Nephron (organoid): ENCODE data around the gene EPS15.

Source experiments
- H3K27ac Mint-ChIP-seq, 3 experiments: 2 replicates each; pipeline ENCODE4 v1.8.0; 2020; ENCODE audit warnings: mixed read lengths in 3 of 3, mild to moderate bottlenecking in 2 of 3, moderate library complexity in 1 of 3
- H3K27me3 Mint-ChIP-seq: 2 replicates; pipeline ENCODE4 v1.8.0; 2021; ENCODE audit warnings: low read depth, mild to moderate bottlenecking, moderate library complexity, mixed read lengths
- H3K36me3 Mint-ChIP-seq: 2 replicates; pipeline ENCODE4 v1.8.0; 2020; ENCODE audit warnings: low read depth, mixed read lengths
- H3K4me1 Mint-ChIP-seq: 2 replicates; pipeline ENCODE4 v1.8.0; 2020; ENCODE audit warnings: mixed read lengths
- H3K4me3 Mint-ChIP-seq, 3 experiments: 2 replicates each; pipeline ENCODE4 v1.8.0; 2020; ENCODE audit warnings: mild to moderate bottlenecking in 3 of 3, mixed read lengths in 3 of 3, moderate library complexity in 2 of 3
- H3K9me3 Mint-ChIP-seq: 2 replicates; pipeline ENCODE4 v1.8.0; 2020; ENCODE audit warnings: mixed read lengths
- TF ChIP-seq, protein P1 (sequence below), 3 experiments: fragments of 200-600 bp; sonication (generic); IDR thresholded peaks; one replicate each; pipeline ENCODE4 v1.5.0; 2021; ENCODE audit warnings: antibody characterized with exemption in 3 of 3; ENCODE audit not compliant: unreplicated experiment in 3 of 3

EPS15 gene

DNA sequence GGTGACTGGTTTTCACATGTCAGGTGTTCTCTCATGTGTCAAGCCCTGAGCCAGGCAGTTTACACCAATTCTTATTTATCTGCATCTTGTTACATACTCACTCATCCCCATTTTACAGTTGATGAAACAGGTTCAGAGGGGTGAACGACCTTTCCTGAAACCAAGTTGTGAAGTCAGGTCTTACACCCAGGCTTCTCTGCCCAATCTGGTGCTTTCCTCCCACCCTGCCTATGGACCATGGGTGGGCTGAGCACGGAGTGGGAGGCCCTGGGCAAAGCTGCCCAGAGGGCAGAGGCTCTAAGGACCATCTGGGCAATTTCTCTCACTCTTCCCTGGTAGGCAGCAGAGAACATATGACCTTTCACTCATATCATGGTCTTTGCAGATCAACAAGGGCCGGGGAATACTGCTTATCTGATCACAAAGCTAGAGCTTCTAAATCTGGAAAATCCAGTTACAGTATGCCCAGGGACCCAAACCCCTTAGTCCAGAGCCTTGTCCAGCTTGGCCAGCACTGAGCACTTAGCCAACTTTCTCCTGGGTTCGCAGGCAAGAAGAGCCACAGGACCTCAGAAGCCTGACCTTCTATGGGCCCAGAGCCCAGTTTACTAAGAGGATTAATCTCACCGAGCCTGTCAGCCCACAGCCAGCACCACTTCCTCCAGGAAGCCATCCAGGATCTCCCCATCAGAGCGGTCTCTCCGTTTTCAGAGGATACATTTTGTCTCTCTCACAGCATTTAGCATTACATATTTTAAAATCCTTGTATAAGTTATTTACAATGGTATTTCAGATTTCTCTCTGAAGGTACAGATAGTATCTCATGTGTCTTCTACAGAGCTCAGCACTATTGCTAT, 172.8 kb downstream of the EPS15 start:
- Mint-ChIP-seq H3K4me1 (no peaks in the 10 kb centered on the region), H3K4me3 (no peak overlapping the region), H3K27ac (no peak overlapping the region), H3K36me3 (no peaks in the 10 kb centered on the region), H3K9me3 (no peaks in the 10 kb centered on the region), H3K27me3 (peaks cover 60% of the 10 kb centered on the region)
- TF ChIP-seq, protein P1, sequence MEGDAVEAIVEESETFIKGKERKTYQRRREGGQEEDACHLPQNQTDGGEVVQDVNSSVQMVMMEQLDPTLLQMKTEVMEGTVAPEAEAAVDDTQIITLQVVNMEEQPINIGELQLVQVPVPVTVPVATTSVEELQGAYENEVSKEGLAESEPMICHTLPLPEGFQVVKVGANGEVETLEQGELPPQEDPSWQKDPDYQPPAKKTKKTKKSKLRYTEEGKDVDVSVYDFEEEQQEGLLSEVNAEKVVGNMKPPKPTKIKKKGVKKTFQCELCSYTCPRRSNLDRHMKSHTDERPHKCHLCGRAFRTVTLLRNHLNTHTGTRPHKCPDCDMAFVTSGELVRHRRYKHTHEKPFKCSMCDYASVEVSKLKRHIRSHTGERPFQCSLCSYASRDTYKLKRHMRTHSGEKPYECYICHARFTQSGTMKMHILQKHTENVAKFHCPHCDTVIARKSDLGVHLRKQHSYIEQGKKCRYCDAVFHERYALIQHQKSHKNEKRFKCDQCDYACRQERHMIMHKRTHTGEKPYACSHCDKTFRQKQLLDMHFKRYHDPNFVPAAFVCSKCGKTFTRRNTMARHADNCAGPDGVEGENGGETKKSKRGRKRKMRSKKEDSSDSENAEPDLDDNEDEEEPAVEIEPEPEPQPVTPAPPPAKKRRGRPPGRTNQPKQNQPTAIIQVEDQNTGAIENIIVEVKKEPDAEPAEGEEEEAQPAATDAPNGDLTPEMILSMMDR (IDR thresholded peaks at IDR 0.05; ENCODE audit: unreplicated experiment in 3 of 3), result no peak

DNA sequence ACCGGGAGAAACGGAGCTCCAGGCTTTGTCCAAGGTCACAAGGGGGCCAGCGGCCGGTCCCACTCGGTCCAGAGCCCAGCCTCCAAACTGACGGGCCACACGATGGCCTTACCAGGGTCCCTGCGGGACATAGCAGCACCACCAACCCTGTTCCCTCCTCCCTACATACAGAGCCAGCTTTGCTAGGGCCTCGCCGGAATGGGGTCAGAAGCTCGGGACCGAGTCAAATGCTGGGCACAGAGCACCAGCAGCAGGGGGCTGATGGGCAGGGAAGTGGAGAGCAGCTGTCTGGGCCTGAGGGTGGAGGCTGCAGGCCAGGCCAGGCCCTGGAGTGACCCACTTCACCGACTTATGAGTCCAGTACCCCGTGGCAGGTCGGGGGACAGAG, 173.8 kb downstream of the EPS15 start:
- no peaks in the 10 kb centered on the region for H3K36me3 Mint-ChIP-seq
- no peak overlapping the region for H3K27ac Mint-ChIP-seq
- TF ChIP-seq, protein P1 (IDR thresholded peaks at IDR 0.05; ENCODE audit: unreplicated experiment in 3 of 3), result no peak
- no peak overlapping the region for H3K4me3 Mint-ChIP-seq
- peaks cover 67% of the 10 kb centered on the region for H3K27me3 Mint-ChIP-seq
- no peaks in the 10 kb centered on the region for H3K4me1 Mint-ChIP-seq
- H3K9me3 Mint-ChIP-seq, result no peaks in the 10 kb centered on the region

DNA sequence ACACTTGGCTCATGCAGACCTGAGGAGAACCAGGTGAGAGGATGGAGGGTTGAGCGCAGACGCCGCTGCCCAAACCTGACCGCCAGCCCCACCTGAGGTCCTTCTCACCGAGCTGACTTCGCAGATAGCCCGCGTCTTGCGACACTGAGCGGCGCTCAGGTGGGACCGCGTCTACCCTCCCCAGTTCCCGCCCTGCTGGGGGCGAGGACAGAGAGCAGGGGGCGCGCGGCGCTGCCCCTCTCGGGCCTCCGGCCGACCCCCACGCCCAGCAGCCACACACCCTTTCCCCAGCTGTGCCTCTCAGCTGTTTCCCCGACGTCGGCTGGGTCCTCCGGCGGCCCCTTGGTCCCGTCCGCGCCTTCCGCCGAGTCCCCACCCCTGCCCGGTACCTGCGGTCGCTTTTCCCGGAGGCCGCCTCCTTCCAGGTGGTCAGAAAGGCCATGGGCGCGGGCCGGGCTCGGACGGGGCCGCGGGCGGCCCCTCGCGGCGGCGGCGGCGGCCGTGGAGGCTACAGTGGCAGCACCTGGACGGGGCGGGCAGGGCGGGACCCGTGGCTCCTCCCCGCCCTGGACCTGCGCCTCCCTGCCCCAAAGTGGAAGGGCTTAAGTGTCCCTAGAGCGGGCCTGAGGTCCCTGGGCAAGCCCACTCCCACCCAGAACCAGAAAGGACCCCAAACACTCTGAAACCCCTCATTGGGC, 174.3 kb downstream of the EPS15 start:
- H3K27ac Mint-ChIP-seq, result no peak overlapping the region

DNA sequence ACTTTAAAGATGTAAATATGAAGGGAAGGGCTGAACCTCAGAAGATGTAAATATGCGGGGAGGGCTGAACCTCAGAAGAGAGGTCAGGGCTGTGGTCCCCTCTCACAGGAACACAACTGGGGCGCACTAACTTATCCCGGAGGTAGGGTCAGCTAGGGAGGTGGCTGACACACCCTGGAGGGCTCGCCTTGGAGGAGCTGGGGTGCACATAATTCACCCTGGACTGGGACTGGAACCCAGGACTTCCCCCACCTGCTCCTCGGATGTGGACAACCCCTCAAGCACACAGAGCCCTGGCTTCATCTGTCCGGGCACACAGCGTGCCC, 174.8 kb downstream of the EPS15 start:
- H3K36me3 Mint-ChIP-seq, result no peaks in the 10 kb centered on the region
- H3K9me3 Mint-ChIP-seq, result no peaks in the 10 kb centered on the region
- TF ChIP-seq, protein P1 (IDR thresholded peaks at IDR 0.05; ENCODE audit: unreplicated experiment in 3 of 3), result no peak
- H3K27ac Mint-ChIP-seq, result no peak overlapping the region
- H3K27me3 Mint-ChIP-seq, result peaks cover 75% of the 10 kb centered on the region
- H3K4me1 Mint-ChIP-seq, result no peaks in the 10 kb centered on the region
- H3K4me3 Mint-ChIP-seq, result peak overlapping the region; percentile 8 to 55 (median 19)

More for the DNA sequence above, 174.3 kb downstream of the EPS15 start:
- TF ChIP-seq, protein P1 (IDR thresholded peaks at IDR 0.05; ENCODE audit: unreplicated experiment in 3 of 3), result peak in 1 of 3 experiments; percentile 20
- no peaks in the 10 kb centered on the region for H3K36me3 Mint-ChIP-seq
- peak overlapping the region in 1 of 3 experiments; percentile 49 for H3K4me3 Mint-ChIP-seq
- peaks cover 72% of the 10 kb centered on the region for H3K27me3 Mint-ChIP-seq
- H3K4me1 Mint-ChIP-seq, result no peaks in the 10 kb centered on the region
- no peaks in the 10 kb centered on the region for H3K9me3 Mint-ChIP-seq

DNA sequence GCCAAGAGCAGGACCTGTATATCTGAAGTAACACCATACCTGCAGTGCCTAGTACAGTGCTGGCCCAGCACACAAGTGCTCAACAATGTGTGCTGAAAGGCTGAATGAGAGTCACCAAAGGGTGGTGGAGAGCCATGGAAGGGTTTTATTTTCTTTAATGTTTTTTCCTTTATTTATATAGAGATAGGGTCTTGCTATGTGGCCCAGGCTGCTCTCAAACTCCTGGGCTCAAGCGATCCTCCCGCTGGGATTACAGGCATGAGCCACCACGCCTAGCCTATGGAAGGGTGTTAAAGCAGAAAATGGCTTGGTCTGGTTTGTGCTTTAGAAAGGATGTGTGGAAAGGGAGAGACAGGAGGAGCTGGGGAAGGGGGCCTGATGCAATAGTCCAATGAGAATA, 175.4 kb downstream of the EPS15 start:
- Mint-ChIP-seq H3K36me3 (no peaks in the 10 kb centered on the region), H3K4me1 (no peaks in the 10 kb centered on the region), H3K27me3 (peaks cover 75% of the 10 kb centered on the region), H3K9me3 (no peaks in the 10 kb centered on the region), H3K4me3 (peak overlapping the region; percentile 8 to 55 (median 19)), H3K27ac (no peak overlapping the region)
- TF ChIP-seq, protein P1 (IDR thresholded peaks at IDR 0.05; ENCODE audit: unreplicated experiment in 3 of 3), result no peak
